ENCODE data around the gene ADAR.

- TF ChIP-seq EZH2 (IDR thresholded peaks at IDR 0.05) (no peak), POLR2AphosphoS5 (IDR thresholded peaks at IDR 0.05; ENCODE audit: borderline replicate concordance, low read depth, low read length) (no peak), FOXP2 (optimal IDR thresholded peaks at IDR 0.05; ENCODE audit: control extremely low read depth, extremely low read length, insufficient read depth) (no peak)
These were observed 61.5 kb downstream of the ADAR start for GRCh38 chr1:154546264-154547063.
